Esophagus muscularis mucosa (tissue), 3 donors: ENCODE results near the gene METTL5.
"Not testable (repeated sequence)": the region's sequence is repeated elsewhere in the genome, so short reads cannot be mapped to it uniquely, and the experiment has no call there.

Experiments used
- EP300 ChIP-seq: sonication (generic); formaldehyde crosslinking; IDR thresholded peaks from one replicate; pipeline ENCODE4 v1.6.1; 2017; ENCODE audit warnings: antibody characterized with exemption
- TF ChIP-seq, protein P1 (sequence below), 3 experiments: fragments of 200-600 bp in 2 of 3; fragments of 450-650 bp in 1 of 3; sonication (generic) in 2 of 3; IDR thresholded peaks; one replicate each; pipeline ENCODE4 v1.5.1; 2017 to 2019; ENCODE audit warnings: antibody characterized with exemption in 3 of 3, mild to moderate bottlenecking in 2 of 3, moderate library complexity in 1 of 3

DNA sequence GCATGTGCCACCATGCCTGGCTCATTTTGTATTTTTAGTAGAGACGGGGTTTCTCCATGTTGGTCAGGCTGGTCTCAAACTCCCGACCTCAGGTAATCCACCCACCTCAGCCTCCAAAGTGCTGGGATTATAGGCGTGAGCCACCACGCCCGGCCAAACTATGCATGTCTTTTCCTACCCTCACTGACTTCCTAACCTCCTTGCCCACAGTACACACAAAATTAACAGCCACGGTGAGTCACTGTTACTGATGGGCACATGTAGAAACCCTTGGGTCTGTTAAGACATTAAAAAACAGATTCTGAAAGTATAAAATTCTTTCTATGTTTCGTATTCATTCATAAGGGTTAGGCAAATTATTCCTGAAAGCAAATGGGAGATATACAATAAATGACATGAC, 4.6 kb downstream of the METTL5 start:
- TF ChIP-seq, protein P1, sequence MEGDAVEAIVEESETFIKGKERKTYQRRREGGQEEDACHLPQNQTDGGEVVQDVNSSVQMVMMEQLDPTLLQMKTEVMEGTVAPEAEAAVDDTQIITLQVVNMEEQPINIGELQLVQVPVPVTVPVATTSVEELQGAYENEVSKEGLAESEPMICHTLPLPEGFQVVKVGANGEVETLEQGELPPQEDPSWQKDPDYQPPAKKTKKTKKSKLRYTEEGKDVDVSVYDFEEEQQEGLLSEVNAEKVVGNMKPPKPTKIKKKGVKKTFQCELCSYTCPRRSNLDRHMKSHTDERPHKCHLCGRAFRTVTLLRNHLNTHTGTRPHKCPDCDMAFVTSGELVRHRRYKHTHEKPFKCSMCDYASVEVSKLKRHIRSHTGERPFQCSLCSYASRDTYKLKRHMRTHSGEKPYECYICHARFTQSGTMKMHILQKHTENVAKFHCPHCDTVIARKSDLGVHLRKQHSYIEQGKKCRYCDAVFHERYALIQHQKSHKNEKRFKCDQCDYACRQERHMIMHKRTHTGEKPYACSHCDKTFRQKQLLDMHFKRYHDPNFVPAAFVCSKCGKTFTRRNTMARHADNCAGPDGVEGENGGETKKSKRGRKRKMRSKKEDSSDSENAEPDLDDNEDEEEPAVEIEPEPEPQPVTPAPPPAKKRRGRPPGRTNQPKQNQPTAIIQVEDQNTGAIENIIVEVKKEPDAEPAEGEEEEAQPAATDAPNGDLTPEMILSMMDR (IDR thresholded peaks at IDR 0.05), result not testable (repeated sequence)
- not testable (repeated sequence) for TF ChIP-seq EP300
